HG02610 (cell line): ENCODE results near the gene HSPG2.
"Not testable (repeated sequence)": the region's sequence is repeated elsewhere in the genome, so short reads cannot be mapped to it uniquely, and the experiment has no call there.

Experiments
- ATAC-seq: cut with Tn5 transposase; IDR thresholded peaks from one replicate; pipeline ENCODE4 v1.9.1; 2021; ENCODE audit warnings: mild to moderate bottlenecking, moderate library complexity; ENCODE audit not compliant: unreplicated experiment

Gene HSPG2

GRCh38 chr1:21914880-21915640 is 22.1 kb downstream of the HSPG2 start:
- ATAC-seq: no peak

- ATAC-seq: no peak
These were observed 22.7 kb downstream of the HSPG2 start for GRCh38 chr1:21914450-21914849.

- no peak for ATAC-seq
These were observed 23.3 kb downstream of the HSPG2 start for GRCh38 chr1:21913763-21914162.

- no peak for ATAC-seq
These were observed 23.9 kb downstream of the HSPG2 start for GRCh38 chr1:21913258-21913657.

GRCh38 chr1:21912038-21912758 is 24.9 kb downstream of the HSPG2 start:
- ATAC-seq: no peak

- no peak for ATAC-seq
These were observed 25.7 kb downstream of the HSPG2 start for GRCh38 chr1:21911205-21912001.

GRCh38 chr1:21910558-21911204 is 26.4 kb downstream of the HSPG2 start:
- no peak for ATAC-seq

- ATAC-seq: peak; percentile 48
These were observed 27.2 kb downstream of the HSPG2 start for GRCh38 chr1:21909787-21910503.

GRCh38 chr1:21909286-21909759 is 27.8 kb downstream of the HSPG2 start:
- ATAC-seq: no peak

- ATAC-seq: not testable (repeated sequence)
These were observed 29.2 kb downstream of the HSPG2 start for GRCh38 chr1:21907737-21908534.

GRCh38 chr1:21907079-21907418 is 30.1 kb downstream of the HSPG2 start:
- no peak for ATAC-seq

GRCh38 chr1:21906173-21907078 is 30.7 kb downstream of the HSPG2 start:
- ATAC-seq: no peak

GRCh38 chr1:21904704-21905520 is 32.2 kb downstream of the HSPG2 start:
- ATAC-seq: no peak

- no peak for ATAC-seq
These were observed 32.7 kb downstream of the HSPG2 start for GRCh38 chr1:21904454-21904703.

GRCh38 chr1:21903638-21904453 is 33.3 kb downstream of the HSPG2 start:
- ATAC-seq: no peak

- no peak for ATAC-seq
These were observed 34.8 kb downstream of the HSPG2 start for GRCh38 chr1:21902026-21903012.
